ENCODE results near the gene ZNF367.

The ZNF367 gene

DNA sequence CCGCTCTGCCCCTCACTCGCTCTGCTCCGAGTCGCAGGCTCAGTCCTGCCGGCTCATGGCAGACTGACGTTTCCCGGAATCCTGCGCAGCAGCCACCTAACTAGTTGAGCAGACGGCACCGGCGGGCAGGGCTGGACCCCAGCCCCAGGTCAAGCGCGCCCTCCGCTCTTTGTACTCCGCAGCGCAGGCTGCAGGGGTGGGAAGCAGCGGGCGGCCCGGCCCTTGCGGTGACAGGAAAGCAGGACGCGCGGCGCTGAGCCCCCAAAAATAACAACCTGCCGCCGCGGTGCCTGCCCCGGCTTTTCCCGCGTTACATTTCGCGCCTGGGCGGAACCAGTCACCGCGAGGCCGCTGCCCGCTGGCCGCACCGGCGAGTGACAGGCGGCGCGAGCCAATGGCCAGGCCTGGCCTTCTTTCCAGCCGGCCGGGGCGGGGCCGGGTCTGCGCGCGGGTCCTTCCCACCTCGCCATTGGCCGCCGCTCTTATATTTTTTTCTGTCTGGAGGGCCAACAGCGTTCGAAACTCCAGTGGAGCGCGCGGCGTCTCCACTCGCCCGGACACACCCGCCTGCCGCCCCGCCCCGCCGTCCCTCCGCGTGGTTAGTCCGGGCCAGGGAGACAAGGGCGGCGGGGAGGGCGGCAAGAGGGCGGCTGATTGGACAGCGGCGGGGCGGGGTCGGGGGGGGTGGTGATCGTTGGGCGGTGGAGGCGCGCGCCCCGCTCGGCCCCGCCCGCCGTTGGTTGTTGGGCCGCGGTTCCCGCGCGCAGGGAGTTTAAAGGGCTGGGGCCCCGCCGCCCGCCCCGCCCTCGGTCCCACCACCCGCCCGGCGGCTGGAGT is at the start of gene ZNF367:
Gene ZNF367, minus strand, starts transcription at position 288 of the 837 bp plus-strand sequence. CDS start 338 bp downstream, outside the sequence.
- DNase-seq = peak; percentile 90

DNA sequence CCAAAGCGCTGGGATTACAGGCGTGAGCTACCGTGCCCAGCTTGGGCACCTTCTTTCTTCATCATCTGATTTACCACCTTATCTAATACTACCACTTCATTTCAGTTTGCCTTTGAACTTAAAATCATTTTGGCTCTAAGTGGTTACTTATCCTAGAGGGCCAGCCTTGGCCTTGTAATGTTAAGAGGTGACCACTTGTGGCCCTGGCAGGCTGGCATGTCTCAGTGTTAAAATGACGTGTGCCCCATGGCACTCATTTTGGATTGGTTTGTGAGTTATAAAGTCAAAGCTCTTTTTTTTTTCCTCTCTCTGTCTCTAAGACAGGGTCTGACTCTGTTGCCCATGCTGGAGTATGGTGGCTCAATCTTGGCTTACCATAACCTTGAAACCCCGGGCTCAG is 49.6 kb upstream of the ZNF367 start:
- DNase-seq = no peak

DNA sequence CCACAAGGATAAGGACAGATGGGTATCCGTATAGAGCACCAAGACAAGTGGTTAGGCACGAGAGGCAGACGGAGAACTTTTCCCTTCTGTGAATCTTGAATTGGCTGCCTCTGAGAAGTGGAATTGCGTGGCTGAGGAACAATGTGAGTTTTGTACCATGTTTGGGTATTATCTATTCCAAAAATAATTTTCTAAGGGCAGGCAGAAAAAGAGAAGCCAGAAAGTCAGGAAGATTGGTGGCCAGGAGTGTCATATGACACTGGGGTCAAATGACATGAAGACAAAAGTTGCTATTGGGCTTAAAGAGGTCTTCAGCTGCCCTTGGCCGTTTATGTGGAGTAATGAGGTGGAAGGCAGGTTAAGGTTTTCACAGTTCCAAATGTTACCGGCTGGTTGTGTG is 46.3 kb upstream of the ZNF367 start:
- DNase-seq = no peak

DNA sequence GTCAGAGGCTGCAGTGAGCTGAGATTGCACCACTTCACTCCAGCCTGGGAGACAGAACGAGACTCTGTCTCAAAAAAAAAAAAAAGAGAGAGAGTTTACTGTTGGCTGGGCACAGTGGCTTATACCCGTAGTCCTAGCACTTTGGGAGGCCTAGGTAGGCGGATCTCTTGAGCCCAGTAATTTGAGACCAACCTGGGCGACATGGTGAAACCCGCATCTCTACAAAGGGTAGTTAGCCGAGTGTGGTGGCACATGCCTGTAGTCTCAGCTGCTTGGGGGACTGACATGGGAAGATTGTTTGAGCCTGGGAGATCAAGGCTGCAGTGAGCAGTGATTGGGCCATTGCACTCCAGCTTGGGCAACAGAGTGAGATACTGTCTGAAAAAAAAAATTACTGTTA is 44.4 kb upstream of the ZNF367 start:
- no peak for DNase-seq

DNA sequence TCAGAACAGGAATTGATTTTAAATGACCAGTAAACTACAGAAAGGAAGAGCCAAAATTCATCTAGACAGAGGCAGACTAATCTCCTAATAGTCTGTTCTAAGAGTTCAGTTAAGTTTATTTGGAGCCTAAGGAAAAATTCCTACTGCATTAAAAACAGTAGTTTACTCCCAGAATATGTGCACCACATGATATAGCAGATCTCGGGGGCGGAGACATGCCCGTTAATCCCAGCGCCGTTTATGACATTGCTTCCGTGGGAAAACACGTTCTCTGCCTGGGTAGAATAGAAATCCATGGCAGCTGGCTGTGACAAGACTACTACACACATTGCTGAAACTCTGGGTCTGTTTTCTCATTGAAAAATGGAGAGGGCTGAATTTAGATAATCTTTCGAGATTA is 43.2 kb upstream of the ZNF367 start:
- DNase-seq = no peak

DNA sequence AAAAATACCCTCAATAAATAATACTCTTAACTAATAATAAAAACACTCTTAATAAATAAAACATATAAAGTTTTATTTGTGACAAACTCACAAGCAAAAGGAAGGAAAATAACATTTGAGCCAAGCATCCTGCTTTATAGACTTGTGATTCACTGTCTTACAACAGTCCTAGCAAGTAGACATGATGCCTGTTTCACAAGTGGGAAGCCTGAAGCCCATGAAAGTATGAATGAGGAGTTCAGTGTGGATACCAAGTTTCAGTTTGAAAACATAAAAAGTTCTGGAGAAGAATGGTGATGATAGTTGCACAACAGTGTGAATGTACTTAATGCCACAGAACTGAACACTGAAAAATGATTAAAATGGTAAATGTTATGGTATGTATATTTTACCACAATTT is 42.7 kb upstream of the ZNF367 start:
- DNase-seq = no peak

DNA sequence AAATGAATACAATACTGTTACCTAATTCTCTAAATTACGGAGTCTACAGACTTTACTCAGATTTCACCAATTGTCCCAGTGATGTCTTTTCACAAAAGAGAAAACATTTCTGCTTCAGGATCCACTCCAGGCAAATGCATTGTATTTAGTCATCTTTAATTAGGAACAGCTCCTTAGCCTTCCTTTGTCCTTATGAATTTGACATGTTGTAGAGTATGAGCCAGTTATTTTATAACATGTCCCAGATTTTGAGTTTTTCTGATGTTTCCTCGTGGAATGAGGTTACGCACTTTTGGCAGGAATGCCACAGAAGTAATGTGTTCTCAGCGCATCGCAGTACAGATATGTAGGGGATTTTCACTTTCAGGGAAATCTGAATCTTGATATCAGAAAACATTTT is 42.3 kb upstream of the ZNF367 start:
- DNase-seq = no peak

DNA sequence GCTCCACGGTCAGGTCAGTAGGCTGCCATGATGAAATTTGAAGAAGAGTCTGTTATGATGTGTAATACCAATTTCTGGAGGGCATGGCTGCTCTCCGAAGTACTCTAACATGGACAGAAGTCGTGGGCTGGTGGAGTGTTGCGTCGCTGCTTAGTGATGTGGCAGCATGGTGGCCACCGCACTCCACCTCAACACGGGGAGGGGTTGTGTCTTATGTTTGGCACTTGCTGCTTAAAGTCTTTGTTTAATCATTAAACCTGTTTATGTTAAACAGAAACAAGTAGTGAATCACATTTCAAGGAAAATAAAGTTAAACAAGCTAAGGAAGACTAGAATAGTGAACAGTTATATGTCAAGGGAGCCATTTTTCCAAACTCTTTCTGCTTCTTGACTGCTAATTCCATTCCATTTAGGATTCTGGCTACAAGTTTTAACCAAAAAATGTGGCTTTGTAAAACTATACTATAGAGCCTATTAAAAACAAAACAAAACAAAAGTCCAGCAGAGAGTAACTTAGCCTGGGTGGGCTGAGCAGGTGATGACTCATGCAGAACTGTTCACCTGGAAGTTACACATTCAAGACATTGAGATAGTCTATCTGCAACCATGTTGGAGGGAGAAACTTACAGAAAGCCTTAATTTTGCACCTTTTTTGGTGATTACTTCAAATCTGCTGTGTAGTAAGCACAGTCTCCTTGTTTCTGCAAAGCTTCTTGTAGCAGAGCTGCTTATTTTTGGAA is 41.3 kb upstream of the ZNF367 start:
- no peak for DNase-seq

DNA sequence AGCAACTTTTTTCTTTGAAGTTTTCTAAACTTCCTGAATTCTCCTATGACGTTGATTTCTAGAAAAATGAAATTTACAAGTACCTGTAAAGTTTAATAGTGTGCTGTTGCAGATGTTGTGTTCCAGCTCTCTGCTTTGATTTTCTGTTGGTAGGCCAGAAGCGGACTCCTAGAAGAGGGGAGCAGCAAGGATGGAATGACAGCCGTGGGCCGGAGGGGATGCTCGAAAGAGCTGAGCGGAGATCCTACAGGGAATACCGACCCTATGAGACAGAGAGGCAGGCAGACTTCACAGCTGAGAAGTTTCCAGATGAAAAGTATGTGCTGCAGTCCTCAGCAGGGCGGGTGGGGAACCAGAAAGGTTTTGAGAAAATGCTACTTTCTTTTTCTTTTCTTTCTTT is 40.1 kb upstream of the ZNF367 start:
- no peak for DNase-seq

DNA sequence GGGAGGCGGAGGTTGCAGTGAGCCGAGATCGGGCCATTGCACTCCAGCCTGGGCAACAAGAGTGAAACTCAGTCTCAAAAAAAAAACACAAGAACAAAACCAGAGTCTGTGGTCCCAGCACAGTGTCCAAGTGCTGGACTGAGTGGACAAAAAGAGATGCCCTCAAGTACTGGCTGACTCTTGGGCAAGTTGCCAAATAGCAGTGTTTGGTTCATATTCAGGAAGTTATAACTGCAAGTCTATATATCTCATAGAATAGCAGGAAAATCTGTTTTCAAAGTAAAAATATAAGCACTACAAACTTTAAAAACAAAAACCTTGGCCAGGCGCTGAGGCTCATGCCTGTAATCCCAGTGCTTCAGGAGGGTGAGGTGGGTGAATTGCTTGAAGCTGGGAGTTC is 39.1 kb upstream of the ZNF367 start:
- no peak for DNase-seq

DNA sequence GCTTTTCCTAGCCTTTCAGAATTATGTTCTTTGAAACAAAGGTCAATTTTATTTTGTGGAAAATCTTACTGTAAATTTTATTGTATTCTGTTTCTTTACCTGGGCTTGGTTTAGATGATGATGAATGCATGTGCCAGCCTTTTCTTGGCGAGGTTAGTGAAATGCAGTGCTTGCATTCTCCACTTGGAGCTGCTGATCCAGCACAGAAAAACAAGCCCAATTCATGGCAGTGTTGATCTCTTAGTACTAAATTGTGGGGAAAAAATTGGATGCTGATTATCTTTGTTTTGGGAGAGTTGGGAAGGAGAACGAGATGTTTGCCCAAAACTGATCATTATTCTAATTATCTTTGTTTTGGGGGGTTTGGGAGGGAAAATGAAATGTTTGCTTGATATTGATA is 35.5 kb upstream of the ZNF367 start:
- no peak for DNase-seq

DNA sequence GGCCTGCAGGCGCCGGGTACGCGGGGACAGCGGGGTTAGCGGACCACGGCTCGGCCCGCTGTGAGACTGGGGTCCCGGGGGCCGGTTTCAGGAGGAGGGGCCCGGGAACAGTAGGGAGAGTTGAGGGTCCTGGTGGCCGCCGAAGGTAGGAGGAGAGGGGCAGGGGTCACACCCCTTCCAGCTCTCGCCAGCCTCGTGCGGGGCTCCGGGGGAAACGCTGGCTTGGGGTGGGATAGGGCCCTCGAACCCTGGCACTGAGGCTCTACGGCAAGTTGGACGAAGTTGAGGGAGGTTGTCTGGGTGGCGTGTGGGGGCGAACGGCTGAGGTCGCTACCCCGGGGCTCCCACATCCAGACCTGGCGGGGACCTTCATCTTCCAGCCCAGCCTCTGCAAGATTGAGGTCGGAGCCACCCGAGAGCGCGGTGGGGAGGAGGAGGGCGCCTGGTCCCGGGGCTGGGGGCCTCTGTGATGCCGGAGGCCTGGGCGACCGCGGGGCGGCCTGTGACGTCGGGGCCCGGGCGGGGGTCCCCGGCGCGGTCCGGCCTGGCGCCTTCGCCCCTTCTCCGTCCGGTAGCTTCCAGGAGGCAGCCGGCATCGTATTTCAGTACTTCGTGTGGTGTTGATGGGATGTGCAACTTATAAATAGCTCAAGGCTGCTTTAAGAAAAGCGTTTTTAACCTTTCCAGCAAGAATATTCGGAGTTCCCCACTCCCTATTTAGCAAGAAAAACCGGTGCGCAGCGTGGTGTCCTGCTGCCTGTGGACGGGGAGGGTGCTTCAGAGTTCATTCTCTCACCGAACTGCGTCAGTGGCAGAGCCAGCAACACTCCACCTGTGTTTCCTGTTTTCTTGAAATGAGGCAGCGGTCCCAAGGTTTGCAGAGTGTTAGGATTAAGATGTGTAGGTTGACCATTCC is 32.7 kb upstream of the ZNF367 start:
- no peak for DNase-seq

DNA sequence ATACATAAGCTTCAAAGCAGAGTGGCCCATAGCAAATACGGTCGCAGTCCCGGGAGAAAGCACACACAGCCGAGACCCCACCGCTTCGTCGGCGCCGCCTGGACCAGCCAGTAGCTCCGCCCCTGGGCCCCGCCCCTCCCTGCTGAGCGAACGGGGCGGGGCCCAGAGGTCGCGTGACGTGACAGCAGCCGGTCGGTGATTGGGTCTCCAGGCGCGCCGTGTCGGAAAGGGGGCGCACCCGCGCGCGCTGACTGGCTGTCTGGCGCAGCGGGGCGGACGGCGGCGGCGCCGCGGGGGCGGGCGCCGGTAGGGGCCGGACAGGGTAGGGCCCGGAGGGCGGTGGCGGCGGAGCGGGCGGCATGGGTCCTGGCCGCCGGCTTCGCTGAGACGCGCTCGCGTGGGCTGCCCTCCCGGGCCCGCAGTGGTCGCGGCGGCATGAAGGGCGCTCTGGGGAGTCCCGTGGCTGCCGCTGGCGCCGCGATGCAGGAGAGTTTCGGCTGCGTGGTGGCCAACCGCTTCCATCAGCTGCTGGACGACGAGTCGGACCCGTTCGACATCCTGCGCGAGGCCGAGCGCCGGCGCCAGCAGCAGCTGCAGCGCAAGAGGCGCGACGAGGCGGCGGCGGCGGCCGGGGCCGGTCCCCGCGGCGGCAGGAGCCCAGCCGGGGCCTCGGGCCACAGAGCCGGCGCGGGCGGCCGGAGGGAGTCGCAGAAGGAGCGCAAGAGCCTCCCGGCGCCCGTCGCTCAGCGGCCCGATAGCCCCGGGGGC is 31.9 kb upstream of the ZNF367 start, which contains the start of gene HABP4:
Gene HABP4, plus strand, starts transcription at position 325 of the 768 bp plus-strand sequence. Its CDS starts 111 bp downstream, at position 436.
- peak; percentile 71 for DNase-seq

DNA sequence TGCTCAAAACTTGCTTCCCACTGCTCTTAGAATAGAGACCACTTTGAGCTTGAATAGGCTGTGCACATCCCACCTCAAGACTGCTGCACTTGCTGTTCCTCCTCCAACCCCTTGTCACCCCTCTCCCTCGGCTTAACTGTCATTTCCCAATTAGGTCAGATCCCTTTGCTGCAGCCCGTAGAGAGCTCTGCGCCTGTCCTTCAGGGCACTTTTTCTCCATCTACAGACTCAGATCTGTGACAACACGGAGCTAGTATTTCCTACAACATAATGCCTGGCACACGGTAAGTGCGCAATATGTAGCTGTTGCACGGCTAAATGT is 31.3 kb upstream of the ZNF367 start:
- DNase-seq = no peak

DNA sequence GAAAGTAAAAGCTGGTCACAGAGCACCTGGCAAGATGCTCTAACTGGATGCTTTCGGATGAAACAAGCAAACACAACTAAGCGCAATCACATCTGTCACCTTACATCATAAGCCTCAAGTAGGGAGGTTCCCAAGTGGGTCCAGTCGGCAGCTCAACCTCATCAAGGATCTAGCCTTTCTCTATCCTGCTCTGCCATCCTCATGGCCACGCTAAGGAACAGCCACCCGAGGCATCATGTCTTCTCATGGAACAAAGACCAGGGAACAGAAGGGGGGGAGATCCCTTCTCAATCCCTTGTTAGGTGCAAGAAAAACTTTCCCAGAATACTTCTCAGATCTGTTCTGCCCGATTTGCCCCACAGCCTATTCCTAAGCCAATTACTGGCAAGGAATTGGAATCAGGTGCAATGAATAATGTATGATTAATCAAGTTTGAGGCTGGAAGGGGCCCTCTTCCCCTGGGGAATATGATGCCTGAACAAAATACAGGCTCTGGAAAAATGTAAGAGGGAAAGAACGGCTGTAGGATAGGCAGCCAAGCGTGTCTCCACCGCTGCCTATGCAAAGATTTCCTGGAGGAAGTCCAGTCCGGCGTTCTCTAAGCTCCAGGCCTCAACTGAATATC is 30.5 kb upstream of the ZNF367 start:
- DNase-seq = no peak

DNA sequence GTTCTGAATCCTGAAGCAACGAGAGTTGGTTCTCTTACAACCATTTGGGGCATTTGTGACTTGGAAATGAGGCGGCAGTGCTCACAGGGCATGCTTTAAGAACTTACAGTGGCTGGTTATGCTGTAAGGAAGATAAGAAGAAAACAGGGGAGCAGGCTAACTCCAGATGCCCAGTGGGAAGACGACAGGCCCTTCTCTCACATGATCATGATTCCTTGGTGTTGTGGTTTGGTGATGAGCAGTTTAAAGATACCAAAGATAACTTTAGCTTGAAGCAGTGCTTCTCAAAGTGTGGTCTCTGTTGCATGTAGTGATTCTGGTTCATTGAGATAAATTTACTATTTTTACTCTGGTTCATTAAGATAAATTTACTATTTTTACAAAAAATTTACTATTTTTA is 29.2 kb upstream of the ZNF367 start:
- no peak for DNase-seq

DNA sequence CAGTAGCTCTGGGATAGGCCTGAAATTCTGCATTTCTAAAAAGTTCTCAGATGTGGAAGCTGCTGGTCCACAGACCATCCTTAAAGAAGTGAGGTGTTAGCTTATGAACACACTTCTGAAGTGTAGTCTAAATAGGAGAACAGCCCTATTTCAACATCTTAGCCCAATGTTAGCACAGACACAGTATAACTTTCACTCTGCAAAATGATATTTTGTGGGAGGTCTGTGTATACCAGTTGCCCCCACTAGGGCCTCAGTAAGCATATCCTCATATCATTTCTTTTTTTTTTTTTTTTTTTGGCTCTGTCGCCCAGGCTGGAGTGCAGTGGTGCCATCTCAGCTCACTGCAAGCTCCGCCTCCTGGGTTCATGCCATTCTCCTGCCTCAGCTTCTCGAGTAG is 24.3 kb upstream of the ZNF367 start:
- no peak for DNase-seq

DNA sequence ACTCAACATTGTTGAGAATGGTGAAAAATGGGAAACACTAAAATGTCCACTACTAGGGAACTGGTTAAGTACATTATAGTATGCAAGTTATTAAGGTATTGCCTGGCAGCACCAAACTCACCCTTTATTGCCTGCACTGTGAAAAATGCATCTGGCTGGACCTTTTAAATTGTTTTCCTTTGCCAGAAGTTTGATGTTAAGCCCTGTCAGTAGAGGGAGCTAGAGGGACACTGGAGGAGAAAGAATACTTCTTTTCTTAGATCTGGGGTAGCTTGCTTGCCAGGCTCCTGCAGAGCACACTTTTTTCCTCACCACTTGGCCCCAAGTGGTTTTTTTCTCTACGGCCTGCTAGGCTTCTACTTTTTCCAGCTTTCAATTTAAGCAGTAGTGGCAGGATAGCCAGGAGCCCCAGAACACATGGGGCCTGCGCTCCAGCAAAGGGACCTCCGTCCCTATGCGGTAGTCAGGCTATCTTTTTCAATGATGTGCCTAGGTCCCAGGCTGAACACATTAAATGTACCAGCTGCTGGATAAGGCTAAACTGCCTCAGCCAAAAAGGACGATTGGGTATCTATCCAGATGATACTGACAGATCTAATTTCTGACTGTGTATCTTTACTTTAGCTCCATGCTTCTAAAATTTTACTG is 23.8 kb upstream of the ZNF367 start:
- DNase-seq = no peak

DNA sequence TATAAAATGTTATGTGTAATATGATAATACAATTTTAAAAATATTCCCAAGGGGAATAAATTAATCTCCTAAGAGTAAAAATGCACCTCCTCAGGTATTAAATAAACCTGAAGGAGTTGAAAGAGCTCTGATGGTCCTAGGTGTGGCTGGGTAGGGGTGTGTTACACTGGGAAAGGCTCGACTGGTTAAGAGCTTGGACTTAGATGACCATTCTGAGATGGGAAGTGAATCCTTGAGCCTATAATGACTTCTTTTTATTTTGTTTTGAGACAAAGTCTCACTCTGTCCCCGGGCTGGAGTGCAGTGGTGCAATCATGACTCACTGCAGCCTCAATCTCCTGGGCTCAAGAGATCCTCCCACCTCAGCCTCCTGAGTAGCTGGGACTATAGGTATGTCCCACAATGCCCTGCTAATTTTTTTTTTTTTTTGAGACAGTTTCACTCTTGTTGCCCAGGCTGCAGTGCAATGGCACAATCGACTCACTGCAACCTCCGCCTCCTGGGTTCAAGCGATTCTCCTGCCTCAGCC is 22.6 kb upstream of the ZNF367 start:
- DNase-seq = no peak

DNA sequence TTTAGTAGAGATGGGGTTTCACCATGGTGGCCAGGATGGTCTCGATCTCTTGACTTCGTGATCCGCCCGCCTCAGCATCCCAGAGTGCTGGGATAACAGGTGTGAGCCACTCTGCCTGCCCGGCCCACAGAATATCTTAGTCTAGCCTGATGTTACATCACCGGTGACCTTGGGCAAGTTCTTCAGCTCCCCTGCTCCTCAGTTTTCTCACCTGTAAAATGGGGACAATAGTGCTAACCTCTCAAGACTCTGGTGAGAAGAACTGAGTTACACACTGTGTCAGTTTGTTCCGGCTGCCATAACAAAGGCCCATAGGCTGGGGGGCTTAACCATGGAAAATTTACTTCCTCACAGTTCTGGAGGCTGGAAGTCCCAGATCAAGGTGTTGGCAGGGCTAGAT is 19.3 kb upstream of the ZNF367 start:
- DNase-seq = no peak

DNA sequence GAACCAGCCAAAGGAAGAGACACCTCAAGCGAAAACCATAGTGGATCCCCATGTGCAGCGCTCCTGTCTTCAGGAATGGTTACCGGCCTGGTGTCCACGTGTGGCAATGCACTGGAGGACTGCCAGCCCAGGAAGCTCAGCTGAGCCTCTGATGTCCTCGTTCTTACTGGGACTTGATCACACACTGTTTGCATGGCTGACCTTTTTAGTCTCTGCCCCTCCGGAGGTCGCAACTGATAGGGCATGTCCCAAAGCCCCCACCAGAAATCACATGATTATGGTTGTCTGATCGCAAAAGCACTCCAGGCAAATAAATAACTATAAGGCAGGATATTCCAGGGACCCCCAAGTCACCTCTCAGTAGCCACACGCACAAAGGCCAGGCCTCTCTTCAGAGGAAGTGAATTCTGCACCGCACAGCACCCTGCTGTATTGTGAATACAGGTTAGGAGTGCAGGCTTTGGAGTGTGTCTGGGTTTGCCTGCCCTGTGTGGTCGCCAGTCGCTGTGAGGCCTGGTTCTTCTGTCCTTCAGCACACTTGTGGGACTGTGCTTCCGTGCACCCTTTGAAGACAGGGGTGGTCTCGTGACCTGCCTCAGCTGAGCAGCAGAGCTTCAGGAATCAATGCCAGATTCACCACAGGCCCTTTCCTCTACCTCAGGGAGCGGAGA is 18.4 kb upstream of the ZNF367 start:
- no peak for DNase-seq

Measured in NCI-H446 treated with DMSO at 0.1 percent for 48 hours (cell line).